VCaP (cell line): ENCODE results near the gene CFAP77.
"Not testable (repeated sequence)": the region's sequence is repeated elsewhere in the genome, so short reads cannot be mapped to it uniquely, and the experiment has no call there.

ENCODE experiments used
- H3K27ac ChIP-seq: fragments of 450-650 bp; 2 replicates; pipeline ENCODE4 v1.5.1; 2017
- TF ChIP-seq, protein P1 (sequence below): fragments of 450-650 bp; conservative IDR thresholded peaks from 2 replicates; pipeline ENCODE4 v1.5.1; 2017; ENCODE audit warnings: mild to moderate bottlenecking, moderate library complexity

The CFAP77 gene

DNA sequence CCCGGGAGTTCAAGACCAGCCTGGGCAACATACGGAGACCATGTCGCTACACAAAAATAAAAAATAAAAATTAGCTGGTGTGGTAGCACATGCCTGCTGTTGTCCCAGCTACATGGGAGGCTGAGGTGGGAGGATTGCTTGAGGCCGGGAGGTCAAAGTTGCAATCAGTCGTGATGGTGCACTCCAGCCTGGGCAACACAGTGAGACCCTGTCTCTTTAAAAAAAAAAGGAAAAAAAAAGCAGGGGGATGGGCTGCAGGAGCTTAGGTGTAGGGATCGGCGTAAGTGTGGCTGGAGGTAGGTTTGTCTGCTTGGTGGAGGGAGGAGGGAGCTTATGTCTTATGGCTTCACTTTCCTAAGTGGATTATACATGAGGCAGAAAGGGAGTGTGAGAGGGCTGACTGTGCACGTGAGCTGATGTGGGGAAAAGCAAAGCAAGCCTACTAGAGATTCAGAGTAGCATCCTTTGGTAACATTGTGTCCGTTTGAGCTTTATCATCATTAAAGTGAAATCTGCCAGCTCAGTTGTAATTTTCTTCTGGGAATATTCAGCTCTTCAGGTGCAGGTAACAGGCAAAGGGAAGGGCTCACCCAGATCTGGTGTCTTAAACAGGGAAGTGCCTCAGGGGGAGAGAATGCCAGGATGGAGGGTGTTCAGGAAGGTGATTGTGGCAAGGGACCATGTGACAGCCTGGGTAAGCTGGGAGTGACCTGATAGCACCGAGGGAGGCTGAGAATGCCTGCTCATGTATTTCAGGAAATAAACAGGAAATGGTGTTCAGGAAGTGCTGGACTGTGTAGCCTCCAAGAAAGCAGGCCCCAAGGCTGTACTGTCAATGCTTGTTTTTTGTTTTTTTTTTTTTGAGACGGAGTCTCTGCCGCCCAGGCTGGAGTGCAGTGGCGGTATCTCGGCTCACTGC lies 37.6 kb upstream of the CFAP77 start:
- peak overlapping the region; percentile 96 for H3K27ac ChIP-seq
- TF ChIP-seq, protein P1, sequence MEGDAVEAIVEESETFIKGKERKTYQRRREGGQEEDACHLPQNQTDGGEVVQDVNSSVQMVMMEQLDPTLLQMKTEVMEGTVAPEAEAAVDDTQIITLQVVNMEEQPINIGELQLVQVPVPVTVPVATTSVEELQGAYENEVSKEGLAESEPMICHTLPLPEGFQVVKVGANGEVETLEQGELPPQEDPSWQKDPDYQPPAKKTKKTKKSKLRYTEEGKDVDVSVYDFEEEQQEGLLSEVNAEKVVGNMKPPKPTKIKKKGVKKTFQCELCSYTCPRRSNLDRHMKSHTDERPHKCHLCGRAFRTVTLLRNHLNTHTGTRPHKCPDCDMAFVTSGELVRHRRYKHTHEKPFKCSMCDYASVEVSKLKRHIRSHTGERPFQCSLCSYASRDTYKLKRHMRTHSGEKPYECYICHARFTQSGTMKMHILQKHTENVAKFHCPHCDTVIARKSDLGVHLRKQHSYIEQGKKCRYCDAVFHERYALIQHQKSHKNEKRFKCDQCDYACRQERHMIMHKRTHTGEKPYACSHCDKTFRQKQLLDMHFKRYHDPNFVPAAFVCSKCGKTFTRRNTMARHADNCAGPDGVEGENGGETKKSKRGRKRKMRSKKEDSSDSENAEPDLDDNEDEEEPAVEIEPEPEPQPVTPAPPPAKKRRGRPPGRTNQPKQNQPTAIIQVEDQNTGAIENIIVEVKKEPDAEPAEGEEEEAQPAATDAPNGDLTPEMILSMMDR: no peak

DNA sequence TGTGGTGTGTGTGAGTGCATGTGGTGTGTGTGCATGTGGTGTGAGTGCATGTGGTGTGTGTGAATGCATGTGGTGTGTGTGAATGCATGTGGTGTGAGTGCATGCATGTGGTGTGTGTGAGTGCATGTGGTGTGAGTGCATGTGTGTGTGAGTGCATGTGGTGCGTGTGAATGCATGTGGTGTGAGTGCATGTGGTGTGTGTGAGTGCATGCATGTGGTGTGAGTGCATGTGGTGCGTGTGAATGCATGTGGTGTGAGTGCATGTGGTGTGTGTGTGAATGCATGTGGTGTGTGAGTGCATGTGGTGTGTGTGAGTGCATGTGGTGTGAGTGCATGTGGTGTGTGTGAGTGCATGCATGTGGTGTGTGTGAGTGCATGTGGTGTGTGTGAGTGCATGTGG lies 32.2 kb upstream of the CFAP77 start:
- not testable (repeated sequence) for H3K27ac ChIP-seq

- H3K27ac ChIP-seq: not testable (repeated sequence)
Observed at GRCh38 chr9:132378416-132378815, 31.6 kb upstream of the CFAP77 start.

DNA sequence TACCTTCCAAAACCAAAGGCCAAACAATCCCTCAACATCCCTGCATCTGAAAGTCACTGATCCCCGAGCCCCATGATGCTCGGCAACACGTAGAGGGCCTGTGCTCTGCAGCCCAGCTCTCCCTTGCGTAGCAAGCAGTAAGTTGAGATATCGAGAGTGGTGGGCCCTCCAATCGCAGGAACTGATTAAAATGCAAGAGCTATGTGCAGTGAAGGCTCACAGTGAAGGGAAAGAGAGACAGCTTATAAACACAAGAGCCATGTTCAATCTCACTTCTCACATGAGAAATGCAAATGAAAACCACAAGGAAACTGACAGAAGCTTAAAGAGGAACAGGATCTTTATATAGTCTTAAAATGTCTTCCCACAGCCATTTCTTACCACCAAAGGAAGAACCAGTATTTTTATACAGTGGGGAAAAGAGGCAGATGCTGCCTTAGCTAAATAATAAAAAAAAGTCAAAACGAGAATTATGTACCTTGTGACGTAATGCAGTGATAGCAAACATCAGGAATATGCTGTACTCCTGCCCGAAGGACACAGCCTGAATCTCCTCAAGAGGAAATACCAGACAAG lies 28.0 kb upstream of the CFAP77 start:
- H3K27ac ChIP-seq: peak overlapping the region; percentile 59
- TF ChIP-seq, protein P1: no peak

GRCh38 chr9:132383462-132383883 lies 26.5 kb upstream of the CFAP77 start:
- H3K27ac ChIP-seq: no peak overlapping the region
- TF ChIP-seq, protein P1: no peak

- H3K27ac ChIP-seq: no peak overlapping the region
- TF ChIP-seq, protein P1: no peak
Observed at GRCh38 chr9:132384376-132384775, 25.6 kb upstream of the CFAP77 start.

GRCh38 chr9:132387133-132387532 lies 22.9 kb upstream of the CFAP77 start:
- no peak overlapping the region for H3K27ac ChIP-seq
- TF ChIP-seq, protein P1: no peak

GRCh38 chr9:132390966-132391365 lies 19.0 kb upstream of the CFAP77 start:
- TF ChIP-seq, protein P1: no peak

More at GRCh38 chr9:132390966-132391365, 19.0 kb upstream of the CFAP77 start:
- H3K27ac ChIP-seq: peak overlapping the region; percentile 61
